NK-92 (cell line): ENCODE results near the gene ING1.
"Not testable (repeated sequence)": the region's sequence is repeated elsewhere in the genome, so short reads cannot be mapped to it uniquely, and the experiment has no call there.

Experiments used
- DNase-seq: peaks from one replicate; lab custom pipeline; 2025; ENCODE audit not compliant: unreplicated experiment; lab: John Stamatoyannopoulos, UW

Gene ING1

GRCh38 chr13:110690516-110690915, 23.0 kb upstream of the ING1 start:
- no peak for DNase-seq

DNA sequence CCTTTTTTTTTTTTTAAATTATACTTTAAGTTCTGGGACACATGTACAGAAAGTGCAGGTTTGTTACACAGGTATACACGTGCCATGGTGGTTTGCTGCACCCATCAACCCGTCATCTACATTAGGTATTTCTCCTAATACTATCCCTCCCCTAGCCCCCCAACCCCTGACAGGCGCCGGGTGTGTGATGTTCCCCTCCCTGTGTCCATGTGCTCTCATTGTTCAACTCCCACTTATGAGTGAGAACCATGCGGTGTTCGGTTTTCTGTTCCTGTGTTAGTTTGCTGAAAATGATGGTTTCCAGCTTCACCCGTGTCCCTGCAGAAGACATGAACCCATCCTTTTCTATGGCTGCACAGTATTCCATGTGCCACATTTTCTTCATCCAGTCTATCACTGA, 17.7 kb upstream of the ING1 start:
- not testable (repeated sequence) for DNase-seq

DNA sequence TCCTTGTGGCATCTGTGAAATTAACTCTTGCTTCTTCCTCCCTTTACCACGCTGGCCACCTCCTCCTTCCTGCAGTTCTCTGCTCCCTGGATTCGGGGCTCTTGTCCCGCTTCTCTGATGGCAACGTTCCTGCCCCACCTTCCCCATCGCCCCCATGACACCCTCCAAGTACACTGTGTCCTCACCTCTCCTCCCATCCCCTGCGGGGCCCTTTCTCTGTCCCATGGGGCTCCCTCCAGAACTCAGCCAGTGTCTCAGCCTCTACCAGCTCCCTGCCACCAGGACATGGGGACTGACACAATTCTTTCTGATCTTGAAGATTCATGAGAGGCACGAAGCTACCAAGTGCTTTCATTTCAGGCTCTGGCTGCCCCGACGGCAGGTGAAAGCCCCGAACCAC, 16.7 kb upstream of the ING1 start:
- DNase-seq = no peak

DNA sequence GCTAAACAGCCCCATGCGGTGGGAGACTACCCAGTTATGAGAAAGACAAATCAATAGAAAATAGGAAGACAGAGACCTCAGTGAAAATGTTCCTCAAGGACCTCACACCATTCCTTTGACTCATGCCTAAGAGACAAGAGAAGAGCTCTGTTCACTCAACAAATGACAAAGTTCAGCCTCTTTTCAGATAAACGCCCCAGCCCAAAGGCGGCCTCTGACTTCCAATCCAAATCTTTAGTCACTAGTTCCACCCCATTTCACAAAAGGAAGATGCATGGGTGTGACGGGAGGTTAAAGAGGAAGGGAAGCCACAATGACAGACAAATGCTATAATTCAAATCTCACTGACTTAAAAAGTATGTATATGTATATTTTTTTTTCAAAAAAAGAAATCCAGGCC, 15.7 kb upstream of the ING1 start:
- DNase-seq = no peak

- no peak for DNase-seq
Observed at GRCh38 chr13:110698689-110699088, 14.8 kb upstream of the ING1 start.

DNA sequence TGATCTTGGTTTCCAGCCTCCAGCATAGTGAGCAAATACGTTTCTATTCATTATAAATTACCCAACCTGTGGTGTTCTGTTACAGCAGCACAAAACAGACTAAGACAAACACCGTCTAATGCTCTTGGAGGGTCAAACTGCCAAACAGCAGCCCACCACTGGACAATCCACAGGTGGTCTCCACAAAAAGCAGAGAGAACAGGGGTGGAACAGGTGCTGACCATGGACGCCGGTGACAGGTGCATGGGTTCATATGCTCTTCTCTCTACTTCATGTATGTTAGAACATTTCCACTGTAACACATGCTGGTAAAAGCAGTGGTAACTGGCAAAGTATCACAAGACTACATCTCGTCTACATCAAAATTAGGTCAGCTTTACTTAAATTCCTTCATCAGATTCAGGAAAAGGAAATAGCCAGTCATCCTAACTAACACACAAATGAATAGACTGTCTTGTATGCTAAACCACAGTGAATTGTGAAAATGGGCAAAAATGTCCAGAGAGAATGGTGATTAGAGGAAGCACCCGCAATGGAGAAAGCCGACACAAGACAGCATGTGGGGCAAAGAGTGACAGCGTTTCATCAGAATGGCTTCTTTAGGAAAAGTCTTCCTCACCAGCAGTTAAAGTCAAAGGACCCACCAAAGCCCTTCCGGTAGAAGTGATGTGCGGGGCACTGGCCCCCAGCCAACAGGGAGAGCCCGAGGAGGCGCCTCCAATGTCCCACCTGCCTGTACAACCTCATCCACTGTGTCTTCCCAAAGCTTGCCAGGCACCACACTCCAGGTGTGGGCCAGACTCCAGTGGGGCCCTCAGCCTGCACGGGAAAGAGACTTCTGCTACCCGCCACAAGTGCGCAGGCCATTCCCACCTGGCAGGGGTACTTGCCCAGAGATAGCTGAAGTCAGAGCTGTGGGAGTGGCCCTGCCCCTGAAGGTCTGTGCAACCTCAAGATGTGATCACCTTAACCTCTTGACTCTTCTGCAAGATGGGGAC, 14.1 kb upstream of the ING1 start:
- DNase-seq = no peak

DNA sequence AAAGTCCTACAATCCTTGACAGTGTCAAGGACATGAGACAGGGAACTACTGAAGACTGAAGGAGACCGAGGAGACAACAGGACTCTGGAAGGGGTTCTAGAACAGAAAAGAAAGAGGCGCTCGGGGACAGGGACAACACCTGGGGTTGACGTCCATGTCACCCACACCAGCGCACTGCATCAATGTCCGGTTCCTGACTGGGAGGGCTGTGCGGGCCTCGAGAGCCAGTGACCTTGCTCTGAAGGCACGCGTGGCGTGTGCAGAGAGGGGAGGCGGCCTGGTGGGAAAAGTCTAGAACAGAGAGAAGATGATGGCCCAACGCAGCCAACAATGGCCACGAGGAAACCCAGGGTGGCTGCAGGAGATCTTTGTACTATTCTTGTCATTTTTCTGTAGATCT, 13.3 kb upstream of the ING1 start:
- DNase-seq = no peak

GRCh38 chr13:110700641-110701040, 12.9 kb upstream of the ING1 start:
- DNase-seq = no peak

DNA sequence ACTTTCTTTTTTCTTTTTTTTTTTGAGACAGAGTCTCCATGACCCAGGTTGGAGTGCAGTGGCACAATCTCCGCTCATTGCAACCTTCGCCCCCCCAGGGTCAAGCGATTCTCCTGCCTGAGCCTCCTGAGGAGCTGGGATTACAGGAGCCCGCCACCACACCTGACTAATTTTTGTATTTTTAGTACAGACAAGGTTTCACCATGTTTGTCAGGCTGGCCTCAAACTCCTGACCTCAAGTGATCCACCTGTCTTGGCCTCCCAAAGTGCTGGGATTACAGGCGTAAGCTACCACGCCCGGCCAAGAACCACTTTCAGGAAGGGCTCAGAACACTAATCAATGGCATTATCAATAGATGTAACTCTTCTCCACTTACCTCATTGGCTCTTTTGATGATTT, 12.4 kb upstream of the ING1 start:
- DNase-seq = not testable (repeated sequence)

GRCh38 chr13:110702089-110702488, 11.4 kb upstream of the ING1 start:
- DNase-seq = no peak

- DNase-seq = no peak
Observed at GRCh38 chr13:110702591-110703526, 10.6 kb upstream of the ING1 start.

DNA sequence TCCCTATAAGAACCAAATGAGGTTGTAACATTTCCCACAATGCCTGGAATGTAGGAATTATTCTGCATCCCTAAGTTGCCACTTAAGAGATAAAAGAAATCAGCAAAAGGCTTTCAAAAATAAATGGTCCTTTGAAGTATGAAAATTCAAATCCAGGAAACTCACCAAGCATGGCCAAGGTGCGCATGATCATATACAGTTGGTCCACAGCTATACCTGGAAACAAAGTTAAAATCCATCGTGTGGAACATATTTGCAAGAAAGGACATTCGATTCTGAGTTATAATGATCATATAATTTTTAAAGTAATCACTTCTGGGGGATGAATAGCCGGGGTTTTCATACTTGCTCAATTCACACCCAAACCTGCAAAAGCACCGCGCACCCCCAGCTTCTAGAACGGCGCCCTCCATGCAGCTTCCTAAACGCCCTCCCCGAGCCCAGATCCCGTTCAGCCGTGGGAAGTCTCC, 8.1 kb upstream of the ING1 start:
- no peak for DNase-seq

DNA sequence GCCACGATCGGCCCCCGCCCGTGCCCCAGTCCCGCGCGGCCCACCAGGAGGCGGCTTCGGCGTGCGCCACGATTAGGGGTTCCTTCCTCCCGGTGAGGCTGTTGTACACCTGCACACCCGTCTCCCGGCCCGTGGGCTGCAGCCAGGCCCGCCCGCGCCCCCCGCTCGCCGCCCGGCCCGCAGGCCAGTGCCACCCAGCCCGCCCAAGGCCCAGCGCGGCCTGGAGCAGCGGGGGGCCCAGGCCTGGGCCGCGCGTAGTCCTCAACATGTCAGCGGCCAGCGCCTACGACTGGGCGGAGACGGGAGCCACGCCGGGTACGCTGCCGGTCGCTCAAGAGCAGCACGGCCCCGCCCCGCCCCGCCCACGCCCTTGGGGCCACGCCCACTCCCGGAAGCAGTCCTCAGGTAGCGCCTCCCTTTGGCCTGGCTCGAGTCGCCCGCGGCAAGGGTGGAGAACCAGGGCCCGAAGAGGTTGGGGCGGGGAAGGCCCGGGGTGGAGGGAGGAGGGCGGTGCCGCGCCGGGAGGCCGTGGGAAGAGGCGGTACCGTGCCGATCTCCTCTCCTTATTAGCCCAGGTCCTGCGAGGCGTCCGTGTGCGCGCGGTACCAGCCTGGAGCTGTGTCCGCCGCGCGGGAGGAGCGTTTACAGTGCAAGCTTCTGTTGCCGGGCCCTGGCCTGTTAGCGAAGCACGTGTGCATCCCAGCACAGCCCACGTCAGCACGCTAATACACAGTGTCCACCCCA, 7.5 kb upstream of the ING1 start, which contains the start of gene CARS2:
TSS of gene CARS2 (minus strand) at position 291 of the 744 bp plus-strand sequence. CDS start at position 268, 23 bp downstream.
- peak; percentile 57 for DNase-seq

- no peak for DNase-seq
Observed at GRCh38 chr13:110706570-110707372, 6.7 kb upstream of the ING1 start.

DNA sequence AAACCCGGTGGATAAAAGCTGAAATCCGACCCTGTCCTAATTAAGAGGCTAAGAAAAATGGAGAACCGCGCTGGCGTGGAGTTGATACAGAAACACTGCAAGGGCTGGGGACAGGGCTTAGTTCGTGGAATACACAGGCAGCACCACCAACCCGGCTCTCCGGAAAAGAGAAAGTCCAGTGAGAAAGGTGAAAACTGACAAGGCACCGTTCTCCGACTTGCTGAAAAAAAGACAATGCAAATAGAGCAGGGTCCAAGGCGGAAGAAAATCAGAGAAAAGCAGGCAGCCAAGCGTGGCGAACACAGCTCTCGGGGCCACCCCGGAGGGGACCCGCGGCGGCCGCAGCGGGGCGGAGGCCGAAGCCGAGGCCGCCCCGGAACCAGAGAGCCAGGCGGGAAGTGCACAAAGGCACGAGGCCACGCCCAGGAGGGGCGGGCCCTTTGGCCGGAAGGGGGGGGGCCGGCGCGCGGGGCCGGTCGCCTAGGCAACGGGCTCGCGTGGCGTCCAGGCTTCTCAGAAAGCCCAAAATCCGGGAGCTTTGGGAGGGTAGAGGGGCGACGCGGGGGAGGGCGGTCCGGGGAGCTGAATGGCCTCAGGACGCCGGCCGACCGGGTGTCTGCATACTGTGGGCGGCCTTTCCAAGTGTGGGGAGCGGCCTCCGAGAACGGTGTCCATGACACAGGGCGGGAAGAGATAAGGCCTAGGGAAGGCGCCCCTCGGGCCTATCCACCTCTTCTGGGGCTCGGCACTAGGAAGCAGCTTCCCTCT, 1.2 kb upstream of the ING1 start:
- no peak for DNase-seq

DNA sequence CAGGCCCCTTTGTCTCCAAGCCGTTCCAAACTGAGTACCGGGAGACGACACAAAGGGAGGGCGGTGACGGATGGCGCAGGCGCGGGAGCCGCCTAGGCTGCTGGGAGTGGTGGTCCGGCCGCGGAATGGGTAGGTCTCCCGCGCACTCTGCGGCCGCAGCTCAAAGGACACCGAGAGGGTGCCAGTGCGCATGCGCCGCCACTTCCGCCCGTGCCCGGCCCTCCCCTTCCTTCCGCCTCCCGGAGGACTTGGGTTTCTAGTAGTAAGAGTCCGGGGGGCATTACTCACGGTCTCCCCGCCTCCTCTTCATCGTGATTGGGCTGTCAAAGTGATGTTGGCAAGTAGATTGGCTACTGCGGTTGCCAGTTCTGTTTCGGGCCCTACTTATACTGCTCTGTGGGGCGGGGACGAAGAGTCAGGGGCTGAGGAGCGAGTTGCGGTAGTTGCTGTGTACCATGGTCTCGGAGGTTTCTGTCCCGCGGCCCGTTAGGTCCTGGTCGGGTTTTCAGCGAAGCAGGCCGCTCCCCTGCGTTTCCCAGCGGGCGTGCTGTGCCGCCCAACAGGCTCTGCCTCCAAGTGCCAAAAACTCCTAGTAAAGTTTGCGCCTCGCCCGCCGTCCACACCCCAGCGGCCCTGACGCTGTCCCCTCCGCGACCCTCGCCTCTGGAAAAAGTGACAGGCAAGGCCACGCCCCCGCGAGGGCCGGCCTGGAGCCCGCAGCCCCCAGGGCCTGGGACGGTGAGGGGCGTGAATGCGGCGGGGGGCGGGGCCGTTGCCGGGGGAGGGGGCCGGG, 455 bp upstream of the ING1 start:
- DNase-seq = peak; percentile 95

GRCh38 chr13:110713981-110714796, 689 bp downstream of the ING1 start:
- DNase-seq = no peak
